Neuronal stem cell (in vitro differentiated cells): ENCODE results near the gene LDLRAD3.

Experiments
- DNase-seq: peaks from one replicate; pipeline ENCODE4 v3.0.0-alpha.2; 2013; ENCODE audit warnings: low spot score
- H2AFZ ChIP-seq: one replicate; pipeline ENCODE4 v1.6.1; 2013; ENCODE audit warnings: mild to moderate bottlenecking, low read length, inconsistent platforms
- H2AK5ac ChIP-seq: 2 replicates; pipeline ENCODE4 v1.6.1; 2013; ENCODE audit warnings: low read depth, mild to moderate bottlenecking, inconsistent platforms, low read length, moderate library complexity, mixed read lengths
- H2BK120ac ChIP-seq: 2 replicates; pipeline ENCODE4 v1.6.1; 2013; ENCODE audit warnings: low read depth, mild to moderate bottlenecking, inconsistent platforms, low read length, moderate library complexity, mixed read lengths
- H2BK12ac ChIP-seq: one replicate; pipeline ENCODE4 v1.6.1; 2013; ENCODE audit warnings: low read length, inconsistent platforms
- H2BK15ac ChIP-seq: 2 replicates; pipeline ENCODE4 v1.6.1; 2013; ENCODE audit warnings: mild to moderate bottlenecking, low read length, inconsistent platforms, mixed read lengths
- H2BK5ac ChIP-seq: one replicate; pipeline ENCODE4 v1.6.1; 2013; ENCODE audit warnings: inconsistent platforms, mild to moderate bottlenecking, low read length, moderate library complexity
- H3K14ac ChIP-seq: one replicate; pipeline ENCODE4 v1.6.1; 2013; ENCODE audit warnings: low read length, inconsistent platforms
- H3K18ac ChIP-seq: 2 replicates; pipeline ENCODE4 v1.6.1; 2013; ENCODE audit warnings: low read length, inconsistent platforms
- H3K23ac ChIP-seq: 2 replicates; pipeline ENCODE4 v1.6.1; 2013; ENCODE audit warnings: low read depth, mild to moderate bottlenecking, mixed read lengths, low read length, inconsistent platforms; ENCODE audit not compliant: poor library complexity
- H3K27ac ChIP-seq: replicated peaks from 3 replicates; pipeline ENCODE4 v1.5.1; 2013; ENCODE audit warnings: low read length, inconsistent platforms
- H3K27me3 ChIP-seq, 3 experiments: 2 replicates each; pipeline ENCODE4 v1.6.1; 2013; ENCODE audit warnings: low read length in 3 of 3, mild to moderate bottlenecking in 2 of 3, inconsistent platforms in 1 of 3, low read depth in 1 of 3, mixed read lengths in 1 of 3, moderate library complexity in 1 of 3; ENCODE audit not compliant: control insufficient read depth in 3 of 3, insufficient read depth in 3 of 3
- H3K36me3 ChIP-seq, 2 donors: replicated peaks in 1 of 2; 2 replicates each; pipeline ENCODE4 v1.6.1; 2013; ENCODE audit warnings: low read length in 2 of 2; ENCODE audit not compliant: control insufficient read depth in 2 of 2, insufficient read depth in 2 of 2
- H3K4ac ChIP-seq: 2 replicates; pipeline ENCODE4 v1.6.1; 2013; ENCODE audit warnings: inconsistent platforms, mild to moderate bottlenecking, low read length, moderate library complexity
- H3K4me1 ChIP-seq, 2 donors: 1 replicate in 1 of 2; 2 replicates in 1 of 2; pipeline ENCODE4 v1.6.1; 2013; ENCODE audit warnings: low read length in 2 of 2, low read depth in 1 of 2; ENCODE audit not compliant: control insufficient read depth in 2 of 2, insufficient read depth in 1 of 2
- H3K4me2 ChIP-seq: one replicate; pipeline ENCODE4 v1.6.1; 2013; ENCODE audit warnings: mild to moderate bottlenecking, low read length, inconsistent platforms; ENCODE audit not compliant: insufficient read depth, poor library complexity, severe bottlenecking
- H3K4me3 ChIP-seq, 2 donors: 2 replicates each; pipeline ENCODE4 v1.5.1; 2013; ENCODE audit warnings: low read length in 2 of 2, mild to moderate bottlenecking in 2 of 2, inconsistent platforms in 1 of 2, moderate library complexity in 1 of 2
- H3K79me1 ChIP-seq: one replicate; pipeline ENCODE4 v1.6.1; 2013; ENCODE audit warnings: low read depth, mild to moderate bottlenecking, inconsistent platforms, low read length, moderate library complexity
- H3K9ac ChIP-seq: one replicate; pipeline ENCODE4 v1.6.1; 2013; ENCODE audit warnings: mild to moderate bottlenecking, low read depth, low read length, inconsistent platforms; ENCODE audit not compliant: poor library complexity
- H3K9me3 ChIP-seq, 2 donors: replicated peaks in 1 of 2; 2 replicates each; pipeline versions ENCODE3 to v1.6.1; 2013; ENCODE audit warnings: low read length in 2 of 2, mild to moderate bottlenecking in 2 of 2, inconsistent platforms in 1 of 2, low read depth in 1 of 2, mixed read lengths in 1 of 2, moderate library complexity in 1 of 2; ENCODE audit not compliant: control insufficient read depth in 2 of 2, insufficient read depth in 1 of 2
- H4K8ac ChIP-seq: one replicate; pipeline ENCODE4 v1.6.1; 2013; ENCODE audit warnings: low read depth, mild to moderate bottlenecking, inconsistent platforms, low read length, moderate library complexity
- H4K91ac ChIP-seq: one replicate; pipeline ENCODE4 v1.6.1; 2013; ENCODE audit warnings: low read length, low read depth, mild to moderate bottlenecking, inconsistent platforms; ENCODE audit not compliant: poor library complexity
- WGBS, 2 donors: extraction: QIAGEN DNeasy Blood & Tissue Kit; methylation state at CpG; one replicate each; pipeline ENCODE4 v1.1.7; 2013; ENCODE audit warnings: missing lambda C conversion rate in 2 of 2, mixed read lengths in 1 of 2; ENCODE audit not compliant: insufficient read length in 2 of 2, insufficient replicate concordance in 1 of 2; ENCODE audit errors: extremely low coverage in 2 of 2; 5-methylcytosine and 5-hydroxymethylcytosine counted together

Gene LDLRAD3

GRCh38 chr11:36051235-36052144 lies 107.6 kb downstream of the LDLRAD3 start:
- H2AFZ ChIP-seq = no peak overlapping the region
- no peak overlapping the region for H3K23ac ChIP-seq
- peaks cover 2% of the 10 kb centered on the region for H3K79me1 ChIP-seq
- H2BK12ac ChIP-seq = no peak overlapping the region
- H2BK15ac ChIP-seq = no peak overlapping the region
- no peak overlapping the region for H4K91ac ChIP-seq
- H3K36me3 ChIP-seq = peaks cover 2 to 10% of the 10 kb centered on the region in 2 donors
- no peak overlapping the region for H3K4me2 ChIP-seq
- no peak overlapping the region for H2BK5ac ChIP-seq
- H3K14ac ChIP-seq = no peak overlapping the region
- H2BK120ac ChIP-seq = no peak overlapping the region
- H2AK5ac ChIP-seq = no peak overlapping the region
- no peak overlapping the region for H3K4ac ChIP-seq
- no CpG with 5 or more reads among the region's 8 CpGs for WGBS, 2 donors
- peaks cover 2 to 8% of the 10 kb centered on the region in 2 donors for H3K9me3 ChIP-seq
- H3K18ac ChIP-seq = no peak overlapping the region
- no peak overlapping the region for H3K9ac ChIP-seq
- H3K27ac ChIP-seq = no peak overlapping the region
- no peak overlapping the region for H4K8ac ChIP-seq
- H3K4me3 ChIP-seq = no peak overlapping the region
- H3K4me1 ChIP-seq = peaks cover 20 to 42% of the 10 kb centered on the region in 2 donors
- DNase-seq = no peak
- H3K27me3 ChIP-seq = no peaks in the 10 kb centered on the region

GRCh38 chr11:36053281-36053680 lies 109.4 kb downstream of the LDLRAD3 start:
- peaks cover 2 to 10% of the 10 kb centered on the region in 2 donors for H3K36me3 ChIP-seq
- no peak for DNase-seq
- H2BK5ac ChIP-seq = no peak overlapping the region
- no peak overlapping the region for H2BK120ac ChIP-seq
- no peak overlapping the region for H3K4ac ChIP-seq
- H2BK12ac ChIP-seq = no peak overlapping the region
- peaks cover 2 to 8% of the 10 kb centered on the region in 2 donors for H3K9me3 ChIP-seq
- no peak overlapping the region for H3K27ac ChIP-seq
- H3K27me3 ChIP-seq = no peaks in the 10 kb centered on the region
- H3K79me1 ChIP-seq = peaks cover 2% of the 10 kb centered on the region
- no peak overlapping the region for H3K4me3 ChIP-seq
- no peak overlapping the region for H3K9ac ChIP-seq
- H2AFZ ChIP-seq = no peak overlapping the region
- H3K4me1 ChIP-seq = peaks cover 17 to 35% of the 10 kb centered on the region in 2 donors
- H4K91ac ChIP-seq = no peak overlapping the region
- no peak overlapping the region for H3K14ac ChIP-seq
- no peak overlapping the region for H3K23ac ChIP-seq
- H4K8ac ChIP-seq = no peak overlapping the region
- H3K4me2 ChIP-seq = no peak overlapping the region
- H2BK15ac ChIP-seq = no peak overlapping the region
- no peak overlapping the region for H2AK5ac ChIP-seq
- no peak overlapping the region for H3K18ac ChIP-seq
- WGBS, 2 donors = no CpG with 5 or more reads among the region's 5 CpGs

DNA sequence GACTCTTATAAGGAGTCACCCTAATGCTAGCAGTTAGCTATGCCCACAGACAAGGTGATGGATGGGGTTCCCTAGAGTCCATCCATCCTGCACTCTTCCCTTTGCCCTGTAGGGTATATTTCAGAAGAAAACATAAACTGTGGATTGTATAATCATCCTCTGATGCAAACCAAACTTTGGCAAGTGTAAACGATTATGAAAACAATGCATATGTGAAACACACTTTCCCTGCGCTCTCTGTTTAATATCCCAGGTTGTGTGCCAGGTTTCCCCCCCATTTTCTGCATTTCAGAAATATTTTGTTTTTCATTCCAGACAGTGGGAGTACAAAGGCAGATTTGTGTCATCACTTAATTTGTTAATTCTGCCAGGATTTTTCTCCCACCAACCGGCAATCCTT lies 110.0 kb downstream of the LDLRAD3 start:
- H3K27me3 ChIP-seq = no peaks in the 10 kb centered on the region
- peaks cover 3 to 14% of the 10 kb centered on the region in 2 donors for H3K36me3 ChIP-seq
- no peak overlapping the region for H2BK120ac ChIP-seq
- H3K79me1 ChIP-seq = peaks cover 2% of the 10 kb centered on the region
- H3K18ac ChIP-seq = no peak overlapping the region
- no peak overlapping the region for H2BK15ac ChIP-seq
- no peak overlapping the region for H2AFZ ChIP-seq
- H3K4me2 ChIP-seq = no peak overlapping the region
- no peak overlapping the region for H2BK5ac ChIP-seq
- DNase-seq = no peak
- no peak overlapping the region for H2BK12ac ChIP-seq
- H3K4me3 ChIP-seq = no peak overlapping the region
- no peak overlapping the region for H3K9ac ChIP-seq
- no peak overlapping the region for H3K14ac ChIP-seq
- H3K23ac ChIP-seq = no peak overlapping the region
- WGBS, 2 donors = no CpG with 5 or more reads among the region's 3 CpGs
- H4K91ac ChIP-seq = no peak overlapping the region
- no peak overlapping the region for H2AK5ac ChIP-seq
- no peak overlapping the region for H4K8ac ChIP-seq
- H3K27ac ChIP-seq = no peak overlapping the region
- peaks cover 12 to 30% of the 10 kb centered on the region in 2 donors for H3K4me1 ChIP-seq
- peaks cover 2 to 8% of the 10 kb centered on the region in 2 donors for H3K9me3 ChIP-seq
- H3K4ac ChIP-seq = no peak overlapping the region

- no peak overlapping the region for H4K91ac ChIP-seq
- peak overlapping the region; percentile 17 for H4K8ac ChIP-seq
- DNase-seq = no peak
- peaks cover 4 to 19% of the 10 kb centered on the region in 2 donors for H3K36me3 ChIP-seq
- no peak overlapping the region for H2BK120ac ChIP-seq
- no peak overlapping the region for H3K23ac ChIP-seq
- peak overlapping the region in 1 of 2 donors; percentile 39 for H3K4me3 ChIP-seq
- no peak overlapping the region for H2AFZ ChIP-seq
- no peak overlapping the region for H3K18ac ChIP-seq
- H2BK12ac ChIP-seq = no peak overlapping the region
- WGBS, 2 donors = no CpG with 5 or more reads among the region's 1 CpG
- H2BK5ac ChIP-seq = no peak overlapping the region
- no peaks in the 10 kb centered on the region for H3K27me3 ChIP-seq
- no peak overlapping the region for H3K14ac ChIP-seq
- H3K79me1 ChIP-seq = peaks cover 2% of the 10 kb centered on the region
- H3K4ac ChIP-seq = no peak overlapping the region
- no peak overlapping the region for H2AK5ac ChIP-seq
- no peak overlapping the region for H3K27ac ChIP-seq
- peaks cover 9 to 24% of the 10 kb centered on the region in 2 donors for H3K4me1 ChIP-seq
- H3K9me3 ChIP-seq = peaks cover 5 to 14% of the 10 kb centered on the region in 2 donors
- H3K9ac ChIP-seq = no peak overlapping the region
- no peak overlapping the region for H3K4me2 ChIP-seq
- H2BK15ac ChIP-seq = no peak overlapping the region
These were observed 110.8 kb downstream of the LDLRAD3 start for GRCh38 chr11:36054628-36055027.
